IMR-90 (cell line): ENCODE results near the gene MYO7B. TPM values are rescaled to one million over a fixed set of nuclear protein-coding genes. Genes with fewer than 3 reads are reported as not detected.

ENCODE experiments used
- ATAC-seq: fragments of 200-7000 bp; cut with Tn5 transposase; 2 replicates; pipeline ENCODE4 v1.9.1; 2020; ENCODE audit warnings: low read depth, mild to moderate bottlenecking, moderate library complexity
- BruUV-seq: library from RNA; stranded (reverse); fragments of 400-500 nt; replicated peaks from 2 replicates; lab custom pipeline; 2021; lab: Mats Ljungman, UMichigan
- CTCF ChIA-PET: fragments of 300-600 bp; formaldehyde crosslinking; extraction: SDS; loops from one replicate; lab custom pipeline; 2021; ENCODE audit warnings: antibody characterized with exemption; lab: Yijun Ruan, JAX
- POLR2A ChIA-PET: fragments of 300-600 bp; sonication (Branson Sonifier 250); formaldehyde crosslinking; loops from one replicate; lab custom pipeline; 2022; ENCODE audit warnings: antibody characterized with exemption; ENCODE audit not compliant: unreplicated experiment; lab: Charles Lee
- DNase-seq: peaks from one replicate; pipeline ENCODE4 v3.0.0; 2013
- H2AFZ ChIP-seq: replicated peaks from 2 replicates; pipeline ENCODE3; 2013; ENCODE audit warnings: low read length, mild to moderate bottlenecking; ENCODE audit not compliant: poor library complexity
- H2AK5ac ChIP-seq: 2 replicates; pipeline ENCODE4 v1.6.1; 2013; ENCODE audit warnings: low read depth, low read length, inconsistent platforms
- H2AK9ac ChIP-seq: replicated peaks from 2 replicates; pipeline ENCODE3; 2013; ENCODE audit warnings: mild to moderate bottlenecking, low read depth, low read length, moderate library complexity; ENCODE audit not compliant: poor library complexity
- H2BK120ac ChIP-seq: 2 replicates; pipeline ENCODE4 v1.6.1; 2013; ENCODE audit warnings: low read depth, low read length, inconsistent platforms
- H2BK15ac ChIP-seq: 3 replicates; pipeline ENCODE4 v1.6.1; 2013; ENCODE audit warnings: low read depth, low read length, inconsistent platforms
- H2BK20ac ChIP-seq: 2 replicates; pipeline ENCODE4 v1.6.1; 2013; ENCODE audit warnings: low read depth, mild to moderate bottlenecking, inconsistent platforms, low read length, moderate library complexity
- H2BK5ac ChIP-seq: 2 replicates; pipeline ENCODE4 v1.6.1; 2013; ENCODE audit warnings: mild to moderate bottlenecking, low read depth, low read length, inconsistent platforms; ENCODE audit not compliant: poor library complexity, severe bottlenecking
- H3K14ac ChIP-seq: replicated peaks from 2 replicates; pipeline ENCODE4 v1.6.1; 2013; ENCODE audit warnings: low read depth, low read length, inconsistent platforms
- H3K18ac ChIP-seq: 2 replicates; pipeline ENCODE4 v1.6.1; 2013; ENCODE audit warnings: low read depth, low read length, control low read depth
- H3K23ac ChIP-seq: 2 replicates; pipeline ENCODE4 v1.6.1; 2013; ENCODE audit warnings: low read depth, low read length, inconsistent platforms
- H3K27ac ChIP-seq: 2 replicates; pipeline ENCODE4 v1.5.1; 2013; ENCODE audit warnings: mild to moderate bottlenecking, control low read depth, low read length; ENCODE audit not compliant: insufficient read depth
- H3K27me3 ChIP-seq: 2 replicates; pipeline ENCODE4 v1.6.1; 2013; ENCODE audit warnings: low read length; ENCODE audit not compliant: control insufficient read depth, insufficient read depth
- H3K36me3 ChIP-seq: 2 replicates; pipeline ENCODE4 v1.6.1; 2013; ENCODE audit warnings: low read length, mixed read lengths; ENCODE audit not compliant: control insufficient read depth, insufficient read depth
- H3K4ac ChIP-seq: 2 replicates; pipeline ENCODE4 v1.6.1; 2013; ENCODE audit warnings: low read depth, low read length, inconsistent platforms
- H3K4me1 ChIP-seq: 2 replicates; pipeline ENCODE4 v1.6.1; 2013; ENCODE audit warnings: low read length, mixed read lengths; ENCODE audit not compliant: control insufficient read depth, insufficient read depth
- H3K4me2 ChIP-seq: 2 replicates; pipeline ENCODE4 v1.6.1; 2013; ENCODE audit warnings: low read depth, mild to moderate bottlenecking, control low read depth, low read length, moderate library complexity
- H3K4me3 ChIP-seq: 2 replicates; pipeline ENCODE4 v1.5.1; 2013; ENCODE audit warnings: low read depth, mild to moderate bottlenecking, control low read depth, low read length, moderate library complexity; ENCODE audit not compliant: insufficient read depth
- H3K56ac ChIP-seq: 2 replicates; pipeline ENCODE4 v1.6.1; 2013; ENCODE audit warnings: low read length, inconsistent platforms; ENCODE audit not compliant: insufficient read depth; ENCODE audit errors: extremely low read depth
- H3K79me1 ChIP-seq, 2 experiments: 2 replicates each; pipeline ENCODE4 v1.6.1; 2013; ENCODE audit warnings: low read length in 2 of 2, inconsistent platforms in 1 of 2, low read depth in 1 of 2
- H3K9ac ChIP-seq: 2 replicates; pipeline ENCODE4 v1.6.1; 2013; ENCODE audit warnings: low read depth, low read length, control low read depth
- H3K9me1 ChIP-seq: 2 replicates; pipeline ENCODE4 v1.6.1; 2013; ENCODE audit warnings: low read length, inconsistent platforms; ENCODE audit not compliant: insufficient read depth
- H3K9me3 ChIP-seq: 2 replicates; pipeline ENCODE4 v1.6.1; 2013; ENCODE audit warnings: low read length; ENCODE audit not compliant: control insufficient read depth, insufficient read depth
- H4K20me1 ChIP-seq: 2 replicates; pipeline ENCODE4 v1.6.1; 2013; ENCODE audit warnings: low read length, inconsistent platforms; ENCODE audit not compliant: insufficient read depth
- H4K5ac ChIP-seq: 2 replicates; pipeline ENCODE4 v1.6.1; 2013; ENCODE audit warnings: mild to moderate bottlenecking, low read depth, low read length, control low read depth
- H4K8ac ChIP-seq, 2 experiments: 2 replicates each; pipeline ENCODE4 v1.6.1; 2013; ENCODE audit warnings: low read depth in 2 of 2, low read length in 2 of 2, control low read depth in 1 of 2, inconsistent platforms in 1 of 2
- H4K91ac ChIP-seq: 2 replicates; pipeline ENCODE4 v1.6.1; 2013; ENCODE audit warnings: low read depth, low read length, inconsistent platforms; ENCODE audit not compliant: insufficient read depth
- FOS ChIP-seq: fragments of 150-350 bp; IDR thresholded peaks from 2 replicates; pipeline ENCODE4 v1.6.1; 2016; ENCODE audit warnings: low read depth, low read length
- MAZ ChIP-seq: IDR thresholded peaks from 2 replicates; pipeline ENCODE4 v1.6.1; 2012; ENCODE audit warnings: low read depth, mild to moderate bottlenecking, low read length, improper control_type of control experiment, moderate library complexity, borderline replicate concordance
- RAD21 ChIP-seq: IDR thresholded peaks from 2 replicates; pipeline ENCODE4 v1.6.1; 2012; ENCODE audit warnings: low read length, improper control_type of control experiment
- WGBS, 2 experiments: methylation state at CpG; one replicate each; pipeline versions ENCODE4 v1.1.5 to v1.1.7; 2013; ENCODE audit warnings: missing lambda C conversion rate in 2 of 2; ENCODE audit not compliant: insufficient read length in 1 of 2; ENCODE audit errors: extremely low coverage in 2 of 2; 5-methylcytosine and 5-hydroxymethylcytosine counted together
- dilution Hi-C: fragments of 300-500 bp; cut with HindIII; formaldehyde crosslinking; loops from one replicate; pipeline ENCODE4 v1.14.3; 2018; ENCODE audit warnings: low sequenced_read_pairs; ENCODE audit not compliant: unreplicated experiment
- in situ Hi-C: fragments of 300-500 bp; cut with MboI; formaldehyde crosslinking; loops from 3 replicates; pipeline ENCODE4 v1.14.3; 2019; ENCODE audit warnings: low sequenced_read_pairs, inconsistent platforms, mixed read lengths
- intact Hi-C: fragments of 100-400 bp; cut with micrococcal nuclease; formaldehyde crosslinking; loops from 2 replicates; pipeline ENCODE4 v1.10.0; 2022
- polyA plus RNA-seq, 3 experiments: library from polyadenylated mRNA; depleted of rRNA; stranded (reverse); fragments of >200 nt; gene quantifications; 2 replicates each; pipeline ENCODE4 v1.2.3, GENCODE V29; 2012; ENCODE audit warnings: low replicate concordance in 1 of 3
- total RNA-seq: library from RNA; depleted of rRNA; stranded (reverse); fragments of >200 nt; gene quantifications from 2 replicates; pipeline ENCODE4 v1.2.3, GENCODE V29; 2012
- TF ChIP-seq, protein P1 (sequence below): conservative IDR thresholded peaks from 2 replicates; pipeline ENCODE4 v1.5.1; 2012; ENCODE audit warnings: mild to moderate bottlenecking, low read depth, low read length, improper control_type of control experiment
- TF ChIP-seq, protein P2 (sequence below): fragments of 150-350 bp; IDR thresholded peaks from 2 replicates; pipeline ENCODE4 v1.6.1; 2016; ENCODE audit warnings: low read depth, mild to moderate bottlenecking, low read length, moderate library complexity, borderline replicate concordance

Gene MYO7B
- total and polyA plus RNA-seq, 2 of the 4 experiments (the other 2 are of a cell fraction): 0.18 to 0.46 TPM

DNA sequence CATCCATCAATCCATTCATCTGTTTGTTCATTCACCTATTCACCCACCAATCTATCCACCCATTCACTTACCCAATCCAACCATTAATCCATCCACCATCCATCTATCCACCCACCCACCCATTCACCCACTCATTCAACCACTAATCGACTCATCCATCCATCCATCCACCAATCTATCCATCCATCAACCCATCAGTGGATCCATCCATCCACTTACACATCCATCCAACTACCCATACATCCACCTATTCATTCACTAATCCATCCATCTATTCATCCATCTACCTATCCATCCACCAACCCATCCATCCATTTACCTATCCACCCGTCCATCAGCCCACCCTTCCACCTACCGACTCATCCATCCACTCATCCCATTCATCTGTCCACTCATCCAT lies 11.3 kb downstream of the MYO7B start:
- H2BK15ac ChIP-seq: no peak overlapping the region
- no peak overlapping the region for H3K23ac ChIP-seq
- CTCF ChIA-PET: no interaction called here
- H3K4me1 ChIP-seq: no peaks in the 10 kb centered on the region
- H2BK120ac ChIP-seq: no peak overlapping the region
- no peak overlapping the region for H3K4me2 ChIP-seq
- no peak overlapping the region for H2AK9ac ChIP-seq
- no peaks in the 10 kb centered on the region for H3K79me1 ChIP-seq
- dilution Hi-C loops (no loop called here), intact Hi-C loops (no loop called here), in situ Hi-C loops (no loop called here)
- H3K9ac ChIP-seq: no peak overlapping the region
- H3K27ac ChIP-seq: no peak overlapping the region
- H2BK5ac ChIP-seq: no peak overlapping the region
- H4K91ac ChIP-seq: no peak overlapping the region
- DNase-seq (no peak), ATAC-seq (no peak)
- POLR2A ChIA-PET: no interaction called here
- H2AFZ ChIP-seq: no peak overlapping the region
- H4K20me1 ChIP-seq: no peaks in the 10 kb centered on the region
- H3K9me3 ChIP-seq: peaks cover 2% of the 10 kb centered on the region; the same call in 1 of the 2 replicates
- no TSS peak for BruUV-seq
- no peak overlapping the region for H2AK5ac ChIP-seq
- 38 to 100% methylated on average over 1 to 3 of the region's 3 CpGs for WGBS, 2 experiments
- no peak overlapping the region for H4K5ac ChIP-seq
- H3K56ac ChIP-seq: no peak overlapping the region
- no peaks in the 10 kb centered on the region for H3K36me3 ChIP-seq
- peaks cover 3% of the 10 kb centered on the region; the same call in 1 of the 2 replicates for H3K9me1 ChIP-seq
- H3K4me3 ChIP-seq: no peak overlapping the region
- no peak overlapping the region for H3K14ac ChIP-seq
- no peak overlapping the region for H3K18ac ChIP-seq
- H4K8ac ChIP-seq: no peak overlapping the region
- TF ChIP-seq FOS: no peak
- TF ChIP-seq, protein P1, sequence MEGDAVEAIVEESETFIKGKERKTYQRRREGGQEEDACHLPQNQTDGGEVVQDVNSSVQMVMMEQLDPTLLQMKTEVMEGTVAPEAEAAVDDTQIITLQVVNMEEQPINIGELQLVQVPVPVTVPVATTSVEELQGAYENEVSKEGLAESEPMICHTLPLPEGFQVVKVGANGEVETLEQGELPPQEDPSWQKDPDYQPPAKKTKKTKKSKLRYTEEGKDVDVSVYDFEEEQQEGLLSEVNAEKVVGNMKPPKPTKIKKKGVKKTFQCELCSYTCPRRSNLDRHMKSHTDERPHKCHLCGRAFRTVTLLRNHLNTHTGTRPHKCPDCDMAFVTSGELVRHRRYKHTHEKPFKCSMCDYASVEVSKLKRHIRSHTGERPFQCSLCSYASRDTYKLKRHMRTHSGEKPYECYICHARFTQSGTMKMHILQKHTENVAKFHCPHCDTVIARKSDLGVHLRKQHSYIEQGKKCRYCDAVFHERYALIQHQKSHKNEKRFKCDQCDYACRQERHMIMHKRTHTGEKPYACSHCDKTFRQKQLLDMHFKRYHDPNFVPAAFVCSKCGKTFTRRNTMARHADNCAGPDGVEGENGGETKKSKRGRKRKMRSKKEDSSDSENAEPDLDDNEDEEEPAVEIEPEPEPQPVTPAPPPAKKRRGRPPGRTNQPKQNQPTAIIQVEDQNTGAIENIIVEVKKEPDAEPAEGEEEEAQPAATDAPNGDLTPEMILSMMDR: no peak
- no peak for TF ChIP-seq MAZ
- TF ChIP-seq RAD21: no peak
- TF ChIP-seq, protein P2, sequence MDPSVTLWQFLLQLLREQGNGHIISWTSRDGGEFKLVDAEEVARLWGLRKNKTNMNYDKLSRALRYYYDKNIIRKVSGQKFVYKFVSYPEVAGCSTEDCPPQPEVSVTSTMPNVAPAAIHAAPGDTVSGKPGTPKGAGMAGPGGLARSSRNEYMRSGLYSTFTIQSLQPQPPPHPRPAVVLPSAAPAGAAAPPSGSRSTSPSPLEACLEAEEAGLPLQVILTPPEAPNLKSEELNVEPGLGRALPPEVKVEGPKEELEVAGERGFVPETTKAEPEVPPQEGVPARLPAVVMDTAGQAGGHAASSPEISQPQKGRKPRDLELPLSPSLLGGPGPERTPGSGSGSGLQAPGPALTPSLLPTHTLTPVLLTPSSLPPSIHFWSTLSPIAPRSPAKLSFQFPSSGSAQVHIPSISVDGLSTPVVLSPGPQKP: no peak
- no peak overlapping the region for H2BK20ac ChIP-seq
- no peak overlapping the region for H3K4ac ChIP-seq
- peaks cover 51% of the 10 kb centered on the region for H3K27me3 ChIP-seq
